HG02571 (cell line): Measurements from ENCODE around the gene CDC42BPB.

Source experiments
- ATAC-seq: cut with Tn5 transposase; IDR thresholded peaks from one replicate; pipeline ENCODE4 v1.9.1; 2021; ENCODE audit warnings: mild to moderate bottlenecking, moderate library complexity; ENCODE audit not compliant: unreplicated experiment

Gene CDC42BPB

DNA sequence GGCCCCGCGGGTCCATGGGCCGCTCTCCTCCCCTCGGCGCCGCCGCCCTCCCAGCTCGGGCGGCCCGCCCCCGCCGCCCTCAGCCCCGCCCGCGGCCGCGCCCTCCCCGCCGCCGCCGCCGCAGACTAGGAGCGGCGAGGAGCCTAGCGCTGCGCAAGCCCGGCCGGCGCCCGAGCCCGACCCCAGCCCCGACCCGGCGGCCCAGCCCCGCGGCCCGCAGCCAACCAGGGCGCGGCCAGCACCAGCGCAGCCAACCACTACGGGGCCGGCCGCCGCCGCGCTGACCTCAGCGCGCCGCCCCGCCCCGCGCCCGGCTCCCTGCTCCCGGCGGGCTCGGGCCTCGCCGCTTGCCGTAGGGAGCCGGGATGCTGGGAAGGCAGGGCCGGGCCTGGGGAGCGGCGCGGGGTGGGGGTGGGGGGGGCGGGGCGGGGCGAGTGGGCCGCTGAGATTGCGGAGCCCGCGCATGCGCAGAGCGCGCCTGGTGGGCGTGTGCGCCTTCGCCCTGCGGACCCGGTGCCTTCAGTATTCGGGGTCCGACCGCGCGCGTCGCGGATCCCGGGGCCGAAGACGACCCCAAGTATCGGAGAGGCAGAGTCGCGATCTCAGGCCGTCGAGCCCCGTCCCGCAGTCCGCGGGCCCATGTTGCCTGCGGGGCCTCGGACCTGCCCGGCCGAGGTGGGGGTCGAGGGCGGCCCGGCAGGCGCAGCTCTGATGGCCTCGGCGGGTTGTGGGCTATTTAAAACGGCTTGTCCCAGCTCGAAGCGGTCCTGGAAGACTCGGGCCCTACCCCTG lies at the start of gene CDC42BPB:
Gene CDC42BPB, minus strand, starts transcription at position 178 of the 792 bp plus-strand sequence. CDS start 376 bp downstream, outside the sequence.
- ATAC-seq: peak; percentile 64

DNA sequence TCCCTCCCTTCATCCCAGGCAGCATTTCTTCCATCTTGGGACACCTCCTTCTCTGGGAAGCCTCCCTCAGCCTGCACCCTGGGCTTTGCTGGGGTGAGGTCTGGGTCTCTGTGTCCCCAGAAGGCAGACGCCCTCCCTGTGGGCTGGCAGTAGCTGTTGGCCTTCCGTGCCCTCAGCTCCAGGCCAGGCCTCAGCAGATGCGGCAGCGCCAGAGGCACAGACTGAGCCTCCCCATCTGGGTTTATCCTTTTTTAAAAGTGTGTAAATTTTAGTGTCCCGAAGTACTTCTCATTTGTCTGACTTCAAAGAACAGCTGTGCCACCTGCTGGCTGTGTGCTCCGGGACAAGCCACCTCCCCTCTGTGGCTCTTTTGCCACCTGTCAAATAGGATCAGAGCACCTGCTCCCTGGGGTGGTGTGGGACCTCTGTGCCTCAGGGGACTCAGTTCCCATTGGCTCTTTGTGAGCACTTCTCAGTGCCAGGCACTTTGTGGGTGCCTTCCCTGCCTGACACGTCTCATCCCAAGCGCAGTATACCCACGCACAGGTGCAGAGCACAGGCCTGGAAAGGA lies 48.3 kb upstream of the CDC42BPB start:
- ATAC-seq: no peak

DNA sequence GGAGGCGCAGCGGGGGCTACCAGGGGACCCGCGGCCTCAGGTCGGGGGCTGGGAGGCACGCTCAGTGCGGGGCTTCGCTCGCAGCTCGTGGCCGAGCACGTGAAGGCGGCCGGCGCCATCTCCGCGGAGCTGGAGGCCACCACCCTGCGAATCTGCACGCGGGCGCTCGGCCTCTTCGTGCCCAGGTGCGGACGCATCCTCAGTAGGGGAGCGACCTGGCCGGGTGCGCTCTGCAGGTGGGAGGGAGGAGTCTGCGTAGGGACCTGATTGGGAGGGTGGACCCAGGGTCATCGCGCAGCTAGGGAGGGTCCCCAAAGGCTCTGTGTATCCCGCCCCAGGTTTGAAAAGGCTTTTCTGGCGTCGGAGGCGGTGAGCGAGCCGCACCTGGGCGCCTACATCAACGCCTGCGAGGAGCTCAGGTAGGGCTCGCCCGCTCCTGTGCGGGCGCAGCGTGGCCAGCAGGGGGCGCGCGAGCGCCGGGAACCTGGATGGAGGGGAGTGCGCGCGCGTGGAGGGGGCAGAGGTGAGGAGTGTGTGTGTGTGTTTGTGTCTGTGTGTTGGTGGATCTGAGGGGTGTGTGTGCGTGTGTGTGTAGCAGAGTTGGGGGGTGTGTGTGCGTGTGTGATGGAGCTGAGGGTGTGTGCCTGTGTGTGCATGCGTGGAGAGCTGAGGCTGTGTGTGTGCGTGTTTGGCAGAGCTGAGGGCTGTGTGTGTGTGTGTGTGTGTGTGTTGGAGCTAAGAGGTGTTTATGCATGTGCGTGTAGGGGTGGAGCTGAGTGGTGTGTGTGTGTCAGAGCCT lies 47.5 kb upstream of the CDC42BPB start:
- no peak for ATAC-seq

- ATAC-seq: no peak
Observed at GRCh38 chr14:103104389-103104653, 47.0 kb upstream of the CDC42BPB start.

- no peak for ATAC-seq
Observed at GRCh38 chr14:103103461-103104388, 46.4 kb upstream of the CDC42BPB start.

DNA sequence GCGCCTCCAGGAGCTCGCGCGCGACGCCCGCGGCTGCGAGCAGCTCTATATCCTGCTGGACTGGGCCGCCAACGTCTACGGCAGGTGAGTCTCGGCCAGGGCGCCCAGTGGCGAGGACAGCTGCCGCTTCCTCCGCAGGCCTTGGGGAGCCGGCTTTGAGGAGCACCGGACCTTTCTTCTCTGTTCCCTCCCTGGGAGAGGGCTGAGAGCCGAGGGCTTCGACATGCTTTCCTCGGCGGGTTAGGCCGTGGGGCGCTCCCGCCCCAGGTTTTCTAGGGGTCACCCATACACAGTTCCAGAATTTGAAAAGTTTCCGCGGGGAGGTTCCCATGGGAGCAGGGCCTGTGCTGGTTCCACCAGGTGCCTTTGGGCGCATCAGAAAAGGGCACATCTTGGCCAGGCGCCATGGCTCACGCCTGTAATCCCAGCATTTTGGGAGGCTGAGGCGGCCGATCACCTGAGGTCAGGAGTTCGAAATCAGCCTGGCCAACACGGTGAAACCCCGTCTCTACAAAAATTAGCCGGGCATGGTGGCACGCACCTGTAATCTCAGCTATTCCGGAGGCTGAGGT lies 45.4 kb upstream of the CDC42BPB start:
- ATAC-seq: no peak

GRCh38 chr14:103101963-103102688 lies 44.8 kb upstream of the CDC42BPB start:
- ATAC-seq: no peak

- ATAC-seq: no peak
Observed at GRCh38 chr14:103101257-103101962, 44.1 kb upstream of the CDC42BPB start.

GRCh38 chr14:103100281-103101121 lies 43.2 kb upstream of the CDC42BPB start:
- ATAC-seq: no peak

GRCh38 chr14:103099733-103100280 lies 42.5 kb upstream of the CDC42BPB start:
- ATAC-seq: no peak

GRCh38 chr14:103099081-103099732 lies 41.9 kb upstream of the CDC42BPB start:
- ATAC-seq: no peak

GRCh38 chr14:103097994-103098957 lies 40.9 kb upstream of the CDC42BPB start:
- ATAC-seq: no peak

- ATAC-seq: no peak
Observed at GRCh38 chr14:103097244-103097993, 40.1 kb upstream of the CDC42BPB start.

- no peak for ATAC-seq
Observed at GRCh38 chr14:103096387-103096786, 39.0 kb upstream of the CDC42BPB start.

GRCh38 chr14:103095210-103095778 lies 37.9 kb upstream of the CDC42BPB start:
- no peak for ATAC-seq
